HFF-Myc (cell line): Measurements from ENCODE around the gene SKIC3.

Experiments used
- DNase-seq: peaks from one replicate; pipeline ENCODE4 v3.0.0-alpha.2; 2011; ENCODE audit warnings: low read depth; ENCODE audit errors: extremely low read depth
- H3K4me3 ChIP-seq: replicated peaks from 2 replicates; pipeline ENCODE4 v1.5.1; 2011; ENCODE audit warnings: low read depth, mild to moderate bottlenecking, control low read depth, low read length
- CTCF ChIP-seq: IDR thresholded peaks from 2 replicates; pipeline ENCODE4 v1.5.1; 2012; ENCODE audit warnings: mild to moderate bottlenecking, low read depth, low read length, control low read depth; ENCODE audit errors: missing control alignments

Gene SKIC3

GRCh38 chr5:95557841-95558240 lies 3.1 kb upstream of the SKIC3 start:
- no peak for TF ChIP-seq CTCF
- H3K4me3 ChIP-seq: no peak overlapping the region
- DNase-seq: no peak

GRCh38 chr5:95555553-95555952 lies 776 bp upstream of the SKIC3 start:
- TF ChIP-seq CTCF: no peak
- DNase-seq: no peak
- peak overlapping the region; percentile 78 for H3K4me3 ChIP-seq

GRCh38 chr5:95554331-95554646 lies 488 bp downstream of the SKIC3 start:
- H3K4me3 ChIP-seq: peak overlapping the region; percentile 78
- TF ChIP-seq CTCF: no peak
- DNase-seq: no peak

- no peak for TF ChIP-seq CTCF
- no peak overlapping the region for H3K4me3 ChIP-seq
- no peak for DNase-seq
Measured at GRCh38 chr5:95549030-95549429, 5.7 kb downstream of the SKIC3 start.

- TF ChIP-seq CTCF: no peak
- no peak for DNase-seq
- no peak overlapping the region for H3K4me3 ChIP-seq
Measured at GRCh38 chr5:95543017-95543705, 11.6 kb downstream of the SKIC3 start.

- TF ChIP-seq CTCF: no peak
- no peak overlapping the region for H3K4me3 ChIP-seq
- no peak for DNase-seq
Measured at GRCh38 chr5:95537501-95537900, 17.3 kb downstream of the SKIC3 start.

GRCh38 chr5:95533761-95534160 lies 21.0 kb downstream of the SKIC3 start:
- no peak for DNase-seq

More at GRCh38 chr5:95533761-95534160, 21.0 kb downstream of the SKIC3 start:
- no peak for TF ChIP-seq CTCF
- no peak overlapping the region for H3K4me3 ChIP-seq
